GM12878 (cell line): ENCODE results near the gene USP9X. TPM values are rescaled to one million over a fixed set of nuclear protein-coding genes. Genes with fewer than 3 reads are reported as not detected.
A peak's percentile ranks its signal among the peaks of the same experiment; 100 is the strongest.

Experiments used
- EZH2 ChIP-seq: IDR thresholded peaks from 2 replicates; pipeline ENCODE4 v1.6.1; 2012; ENCODE audit warnings: low read depth, mild to moderate bottlenecking, control low read depth, inconsistent platforms, low read length, borderline replicate concordance; ENCODE audit not compliant: control insufficient read depth
- FOS ChIP-seq: IDR thresholded peaks from 3 replicates; pipeline ENCODE4 v1.6.1; 2011; ENCODE audit warnings: borderline replicate concordance; ENCODE audit not compliant: insufficient read length; ENCODE audit errors: extremely low read depth
- FOXK2 ChIP-seq: fragments of 450-650 bp; IDR thresholded peaks from 2 replicates; pipeline ENCODE4 v1.6.1; 2017; ENCODE audit warnings: mild to moderate bottlenecking, moderate library complexity
- IKZF2 ChIP-seq, 2 experiments: fragments of 450-650 bp; IDR thresholded peaks; 2 replicates each; pipeline ENCODE4 v1.6.1; 2017; ENCODE audit warnings: mild to moderate bottlenecking in 2 of 2, moderate library complexity in 2 of 2
- IRF4 ChIP-seq: IDR thresholded peaks from 2 replicates; pipeline ENCODE4 v1.6.1; 2011; ENCODE audit warnings: low read depth, low read length
- MEF2B ChIP-seq: fragments of 450-650 bp; IDR thresholded peaks from 2 replicates; pipeline ENCODE4 v1.6.1; 2018; ENCODE audit warnings: mild to moderate bottlenecking, moderate library complexity; ENCODE audit not compliant: partially characterized antibody, poor library complexity, severe bottlenecking
- MTA2 ChIP-seq: fragments of 450-650 bp; IDR thresholded peaks from 2 replicates; pipeline ENCODE4 v1.6.1; 2016; ENCODE audit warnings: low read depth, mild to moderate bottlenecking, moderate library complexity
- NKRF ChIP-seq: fragments of 450-650 bp; conservative IDR thresholded peaks from 2 replicates; pipeline ENCODE4 v1.6.1; 2017; ENCODE audit warnings: mild to moderate bottlenecking, moderate library complexity
- RAD51 ChIP-seq: fragments of 450-650 bp; IDR thresholded peaks from 2 replicates; pipeline ENCODE4 v1.6.1; 2016; ENCODE audit warnings: moderate library complexity, mild to moderate bottlenecking, inconsistent platforms
- RCOR1 ChIP-seq: conservative IDR thresholded peaks from 2 replicates; pipeline ENCODE4 v1.6.1; 2012; ENCODE audit warnings: low read depth, low read length, improper control_type of control experiment
- RELA ChIP-seq: fragments of 450-650 bp; IDR thresholded peaks from 2 replicates; pipeline ENCODE4 v1.8.0; 2014; ENCODE audit warnings: borderline replicate concordance; ENCODE audit not compliant: partially characterized antibody
- WRNIP1 ChIP-seq: IDR thresholded peaks from 2 replicates; pipeline ENCODE4 v1.6.1; 2011; ENCODE audit warnings: low read depth, low read length, improper control_type of control experiment, borderline replicate concordance
- YBX1 ChIP-seq: fragments of 450-650 bp; IDR thresholded peaks from 2 replicates; pipeline ENCODE4 v1.6.1; 2016; ENCODE audit warnings: antibody characterized with exemption
- ZBTB11 ChIP-seq: fragments of 450-650 bp; formaldehyde crosslinking; IDR thresholded peaks from 2 replicates; pipeline ENCODE4 v1.5.0; 2022; ENCODE audit warnings: mild to moderate bottlenecking, missing genetic modification characterization
- ZNF217 ChIP-seq: fragments of 450-650 bp; IDR thresholded peaks from 2 replicates; pipeline ENCODE4 v1.6.1; 2017; ENCODE audit warnings: antibody characterized with exemption, mild to moderate bottlenecking
- ZNF622 ChIP-seq: fragments of 450-650 bp; IDR thresholded peaks from 2 replicates; pipeline ENCODE4 v1.6.1; 2017; ENCODE audit warnings: mild to moderate bottlenecking, inconsistent platforms
- polyA plus RNA-seq, 11 experiments: library from polyadenylated mRNA; depleted of rRNA in 4 of 11; unstranded in 6 of 11; stranded (reverse) in 5 of 11; fragments of >200 nt; fragmentation: Nextera tagmentation in 4 of 11; fragmentation: Illumina TruSeq in 1 of 11; extraction: Ambion mirVana in 4 of 11; extraction: Trizol in 1 of 11; gene quantifications; 1 replicate in 1 of 11; 2 replicates in 10 of 11; pipeline versions ENCODE4 v1.2.1 to v1.2.3, GENCODE V29; 2011 to 2016; ENCODE audit warnings: inconsistent platforms in 2 of 11, missing spikeins in 2 of 11, low read depth in 1 of 11
- total RNA-seq, 4 experiments: library from RNA; depleted of rRNA in 3 of 4; stranded (reverse); fragments of >200 nt in 3 of 4; fragmentation: Illumina TruSeq in 1 of 4; extraction: Trizol in 1 of 4; gene quantifications; 2 replicates each; pipeline versions ENCODE4 v1.2.1 to v1.2.3, GENCODE V29; 2013 to 2021
- TF ChIP-seq, protein P1 (sequence below): fragments of 450-650 bp; formaldehyde crosslinking; IDR thresholded peaks from 2 replicates; pipeline ENCODE4 v1.4.0; 2020; ENCODE audit warnings: mild to moderate bottlenecking, moderate library complexity
- TF ChIP-seq, protein P2 (sequence below): IDR thresholded peaks from 2 replicates; pipeline ENCODE4 v1.6.1; 2012; ENCODE audit warnings: low read depth, low read length, improper control_type of control experiment

The USP9X gene
- total and polyA plus RNA-seq, 10 of the 15 experiments (the other 5 are each of a cell fraction or from before 2014, with no cell fraction given), result 9.3 to 61.6 (median 31.7) TPM

- TF ChIP-seq ZBTB11 (CRISPR knock-in tag), result peak; percentile 53; the same call in 1 of the 2 replicates
- no peak for TF ChIP-seq EZH2
- peak; percentile 37; the same call in 1 of the 2 replicates for TF ChIP-seq IRF4
- TF ChIP-seq WRNIP1, result peak; percentile 20; the same call in 1 of the 2 replicates
- no peak for TF ChIP-seq FOXK2
- no peak; the same call in 1 of the 2 replicates for TF ChIP-seq MTA2
- no peak for TF ChIP-seq FOS
- TF ChIP-seq RELA, result peak; percentile 97
- TF ChIP-seq, protein P1, sequence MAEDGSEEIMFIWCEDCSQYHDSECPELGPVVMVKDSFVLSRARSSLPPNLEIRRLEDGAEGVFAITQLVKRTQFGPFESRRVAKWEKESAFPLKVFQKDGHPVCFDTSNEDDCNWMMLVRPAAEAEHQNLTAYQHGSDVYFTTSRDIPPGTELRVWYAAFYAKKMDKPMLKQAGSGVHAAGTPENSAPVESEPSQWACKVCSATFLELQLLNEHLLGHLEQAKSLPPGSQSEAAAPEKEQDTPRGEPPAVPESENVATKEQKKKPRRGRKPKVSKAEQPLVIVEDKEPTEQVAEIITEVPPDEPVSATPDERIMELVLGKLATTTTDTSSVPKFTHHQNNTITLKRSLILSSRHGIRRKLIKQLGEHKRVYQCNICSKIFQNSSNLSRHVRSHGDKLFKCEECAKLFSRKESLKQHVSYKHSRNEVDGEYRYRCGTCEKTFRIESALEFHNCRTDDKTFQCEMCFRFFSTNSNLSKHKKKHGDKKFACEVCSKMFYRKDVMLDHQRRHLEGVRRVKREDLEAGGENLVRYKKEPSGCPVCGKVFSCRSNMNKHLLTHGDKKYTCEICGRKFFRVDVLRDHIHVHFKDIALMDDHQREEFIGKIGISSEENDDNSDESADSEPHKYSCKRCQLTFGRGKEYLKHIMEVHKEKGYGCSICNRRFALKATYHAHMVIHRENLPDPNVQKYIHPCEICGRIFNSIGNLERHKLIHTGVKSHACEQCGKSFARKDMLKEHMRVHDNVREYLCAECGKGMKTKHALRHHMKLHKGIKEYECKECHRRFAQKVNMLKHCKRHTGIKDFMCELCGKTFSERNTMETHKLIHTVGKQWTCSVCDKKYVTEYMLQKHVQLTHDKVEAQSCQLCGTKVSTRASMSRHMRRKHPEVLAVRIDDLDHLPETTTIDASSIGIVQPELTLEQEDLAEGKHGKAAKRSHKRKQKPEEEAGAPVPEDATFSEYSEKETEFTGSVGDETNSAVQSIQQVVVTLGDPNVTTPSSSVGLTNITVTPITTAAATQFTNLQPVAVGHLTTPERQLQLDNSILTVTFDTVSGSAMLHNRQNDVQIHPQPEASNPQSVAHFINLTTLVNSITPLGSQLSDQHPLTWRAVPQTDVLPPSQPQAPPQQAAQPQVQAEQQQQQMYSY (CRISPR knock-in tag), result peak; percentile 93
- no peak; a peak in 1 of 4 replicates for TF ChIP-seq IKZF2 (IDR thresholded peaks at IDR 0.05)
- TF ChIP-seq, protein P2, sequence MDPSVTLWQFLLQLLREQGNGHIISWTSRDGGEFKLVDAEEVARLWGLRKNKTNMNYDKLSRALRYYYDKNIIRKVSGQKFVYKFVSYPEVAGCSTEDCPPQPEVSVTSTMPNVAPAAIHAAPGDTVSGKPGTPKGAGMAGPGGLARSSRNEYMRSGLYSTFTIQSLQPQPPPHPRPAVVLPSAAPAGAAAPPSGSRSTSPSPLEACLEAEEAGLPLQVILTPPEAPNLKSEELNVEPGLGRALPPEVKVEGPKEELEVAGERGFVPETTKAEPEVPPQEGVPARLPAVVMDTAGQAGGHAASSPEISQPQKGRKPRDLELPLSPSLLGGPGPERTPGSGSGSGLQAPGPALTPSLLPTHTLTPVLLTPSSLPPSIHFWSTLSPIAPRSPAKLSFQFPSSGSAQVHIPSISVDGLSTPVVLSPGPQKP, result peak; percentile 19; the same call in 1 of the 2 replicates
- 0 out of 2 replicates have a peak, but pooled peaks have one; percentile 1 for TF ChIP-seq RCOR1
- TF ChIP-seq RAD51, result peak; percentile 95
- no peak for TF ChIP-seq ZNF622
- TF ChIP-seq YBX1, result no peak
- TF ChIP-seq ZNF217, result 0 out of 2 replicates have a peak, but pooled peaks have one; percentile 13
- no peak for TF ChIP-seq NKRF
- peak; percentile 94 for TF ChIP-seq MEF2B
Observed at GRCh38 chrX:41084044-41084892, 977 bp upstream of the USP9X start (continued).
